Measurements from ENCODE around the gene AP3S2.
"Not testable (repeated sequence)": the region's sequence is repeated elsewhere in the genome, so short reads cannot be mapped to it uniquely, and the experiment has no call there.

GRCh38 chr15:89939377-89939776, 45.6 kb upstream of the AP3S2 start:
- TF ChIP-seq CTCF, POLR2A (IDR thresholded peaks at IDR 0.05): not testable (repeated sequence)

All from testis (tissue), 2 donors.